HepG2 (cell line): Measurements from ENCODE around the gene TPX2. TPM values are rescaled to one million over a fixed set of nuclear protein-coding genes. Genes with fewer than 3 reads are reported as not detected.

Experiments
- ASH2L ChIP-seq: fragments of 300-600, 200-600 bp; sonication (generic); IDR thresholded peaks from 2 replicates; pipeline ENCODE4 v1.7.0; 2017; ENCODE audit warnings: low read depth, mild to moderate bottlenecking, moderate library complexity, mixed read lengths, low read length; ENCODE audit not compliant: insufficient read length
- KIAA2018 ChIP-seq: sonication (generic); formaldehyde crosslinking; IDR thresholded peaks from 2 replicates; pipeline ENCODE4 v1.5.0; 2020; ENCODE audit warnings: mild to moderate bottlenecking, missing genetic modification reagents, borderline replicate concordance
- NR1H2 ChIP-seq: sonication (generic); formaldehyde crosslinking; IDR thresholded peaks from 2 replicates; pipeline ENCODE4 v1.8.1; 2022; ENCODE audit warnings: low read depth, missing genetic modification reagents, borderline replicate concordance
- RFX1 ChIP-seq: fragments of 450-650 bp; IDR thresholded peaks from 2 replicates; pipeline ENCODE4 v1.6.1; 2017
- SALL1 ChIP-seq: sonication (generic); formaldehyde crosslinking; IDR thresholded peaks from 2 replicates; pipeline ENCODE4 v1.8.0; 2022; ENCODE audit warnings: mild to moderate bottlenecking, missing genetic modification reagents
- SMAD1 ChIP-seq: sonication (generic); formaldehyde crosslinking; IDR thresholded peaks from 2 replicates; pipeline ENCODE4 v1.4.0; 2020; ENCODE audit warnings: missing genetic modification reagents, low read depth, mild to moderate bottlenecking, borderline replicate concordance
- ZNF468 ChIP-seq: sonication (generic); formaldehyde crosslinking; IDR thresholded peaks from 2 replicates; pipeline ENCODE4 v1.8.0; 2022; ENCODE audit warnings: mild to moderate bottlenecking, moderate library complexity, missing genetic modification reagents
- ZNF616 ChIP-seq: sonication (generic); formaldehyde crosslinking; IDR thresholded peaks from 2 replicates; pipeline ENCODE4 v1.5.0; 2020; ENCODE audit warnings: low read depth, mild to moderate bottlenecking, missing genetic modification reagents
- polyA plus RNA-seq, 8 experiments: library from polyadenylated mRNA; depleted of rRNA in 3 of 8; stranded (reverse) in 7 of 8; unstranded in 1 of 8; fragments of >200 nt; fragmentation: Illumina TruSeq in 4 of 8; extraction: Trizol in 4 of 8; gene quantifications; 2 replicates each; pipeline versions ENCODE4 v1.2.1 to v1.2.3, GENCODE V29; 2011 to 2016; ENCODE audit warnings: low read depth in 4 of 8, missing spikeins in 1 of 8, mixed read lengths in 1 of 8; ENCODE audit not compliant: insufficient read depth in 1 of 8
- total RNA-seq, 5 experiments: library from RNA; depleted of rRNA; stranded (reverse); fragments of >200 nt; fragmentation: Illumina TruSeq; extraction: Trizol; gene quantifications; 2 replicates each; pipeline ENCODE4 v1.2.3, GENCODE V29; 2016; ENCODE audit warnings: low read depth in 1 of 5
- TF ChIP-seq, protein P1 (sequence below): sonication (generic); formaldehyde crosslinking; IDR thresholded peaks from 2 replicates; pipeline ENCODE4 v1.4.0; 2020; ENCODE audit warnings: mild to moderate bottlenecking, low read depth, missing genetic modification reagents
- TF ChIP-seq, protein P2 (sequence below): sonication (generic); formaldehyde crosslinking; IDR thresholded peaks from 2 replicates; pipeline ENCODE4; 2020; ENCODE audit warnings: missing genetic modification reagents, mild to moderate bottlenecking, borderline replicate concordance

Gene TPX2
- total and polyA plus RNA-seq, 2 of the 13 experiments (the other 11 are each of a cell fraction or from before 2014, with no cell fraction given), result 34.3 to 124 TPM

DNA sequence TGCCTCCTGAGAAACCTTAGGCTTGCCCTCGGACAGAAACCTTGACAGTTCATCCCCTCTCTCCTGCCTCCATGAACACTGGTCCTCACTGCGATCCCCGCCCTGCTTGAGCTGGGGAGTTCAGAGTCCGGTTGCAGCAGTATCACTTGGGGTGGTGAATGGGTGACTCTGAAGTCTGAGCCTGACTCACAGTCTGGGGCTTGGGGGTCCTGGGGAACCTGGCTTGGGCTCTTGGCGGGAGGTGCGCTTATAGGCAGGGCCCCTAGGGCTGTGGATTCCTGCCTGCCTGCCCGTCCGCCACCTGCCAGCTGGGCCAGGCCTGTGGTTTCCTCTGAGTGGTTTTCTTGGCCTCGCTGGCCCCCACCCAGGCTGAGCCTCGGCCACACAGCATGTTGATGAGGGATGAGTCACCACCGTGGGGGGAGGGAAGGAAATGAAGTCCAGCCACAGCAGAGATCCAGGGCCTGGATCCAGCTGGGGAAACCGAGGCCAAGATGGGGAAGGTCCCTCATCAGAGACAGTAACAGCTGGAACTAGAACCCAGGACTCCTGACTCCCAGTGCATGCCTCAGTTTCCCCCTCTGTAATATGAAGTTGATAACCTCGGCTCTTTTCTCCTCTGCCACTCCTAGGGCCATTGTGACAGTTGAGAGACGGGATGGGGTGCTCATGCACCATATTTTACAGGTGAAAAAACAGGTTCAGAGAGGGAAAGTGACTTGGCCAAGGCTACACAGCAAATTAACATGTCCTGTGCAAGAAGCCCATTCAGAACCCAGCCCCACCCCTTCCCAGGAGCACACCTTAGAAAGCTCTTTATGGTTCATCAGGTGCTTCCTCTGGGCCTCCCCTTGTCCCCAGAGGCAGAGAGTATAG, 97.1 kb downstream of the TPX2 start (continued):
- TF ChIP-seq KIAA2018 (CRISPR knock-in tag) (no peak), RFX1 (no peak), SMAD1 (CRISPR knock-in tag) (no peak), SALL1 (0 out of 2 replicates have a peak, but pooled peaks have one; percentile 39), ASH2L (peak; percentile 55), ZNF616 (CRISPR knock-in tag) (no peak), NR1H2 (CRISPR knock-in tag) (no peak), ZNF468 (CRISPR knock-in tag) (no peak)
- TF ChIP-seq, protein P1, sequence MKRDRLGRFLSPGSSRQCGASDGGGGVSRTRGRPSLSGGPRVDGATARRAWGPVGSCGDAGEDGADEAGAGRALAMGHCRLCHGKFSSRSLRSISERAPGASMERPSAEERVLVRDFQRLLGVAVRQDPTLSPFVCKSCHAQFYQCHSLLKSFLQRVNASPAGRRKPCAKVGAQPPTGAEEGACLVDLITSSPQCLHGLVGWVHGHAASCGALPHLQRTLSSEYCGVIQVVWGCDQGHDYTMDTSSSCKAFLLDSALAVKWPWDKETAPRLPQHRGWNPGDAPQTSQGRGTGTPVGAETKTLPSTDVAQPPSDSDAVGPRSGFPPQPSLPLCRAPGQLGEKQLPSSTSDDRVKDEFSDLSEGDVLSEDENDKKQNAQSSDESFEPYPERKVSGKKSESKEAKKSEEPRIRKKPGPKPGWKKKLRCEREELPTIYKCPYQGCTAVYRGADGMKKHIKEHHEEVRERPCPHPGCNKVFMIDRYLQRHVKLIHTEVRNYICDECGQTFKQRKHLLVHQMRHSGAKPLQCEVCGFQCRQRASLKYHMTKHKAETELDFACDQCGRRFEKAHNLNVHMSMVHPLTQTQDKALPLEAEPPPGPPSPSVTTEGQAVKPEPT (CRISPR knock-in tag), result no peak
- TF ChIP-seq, protein P2, sequence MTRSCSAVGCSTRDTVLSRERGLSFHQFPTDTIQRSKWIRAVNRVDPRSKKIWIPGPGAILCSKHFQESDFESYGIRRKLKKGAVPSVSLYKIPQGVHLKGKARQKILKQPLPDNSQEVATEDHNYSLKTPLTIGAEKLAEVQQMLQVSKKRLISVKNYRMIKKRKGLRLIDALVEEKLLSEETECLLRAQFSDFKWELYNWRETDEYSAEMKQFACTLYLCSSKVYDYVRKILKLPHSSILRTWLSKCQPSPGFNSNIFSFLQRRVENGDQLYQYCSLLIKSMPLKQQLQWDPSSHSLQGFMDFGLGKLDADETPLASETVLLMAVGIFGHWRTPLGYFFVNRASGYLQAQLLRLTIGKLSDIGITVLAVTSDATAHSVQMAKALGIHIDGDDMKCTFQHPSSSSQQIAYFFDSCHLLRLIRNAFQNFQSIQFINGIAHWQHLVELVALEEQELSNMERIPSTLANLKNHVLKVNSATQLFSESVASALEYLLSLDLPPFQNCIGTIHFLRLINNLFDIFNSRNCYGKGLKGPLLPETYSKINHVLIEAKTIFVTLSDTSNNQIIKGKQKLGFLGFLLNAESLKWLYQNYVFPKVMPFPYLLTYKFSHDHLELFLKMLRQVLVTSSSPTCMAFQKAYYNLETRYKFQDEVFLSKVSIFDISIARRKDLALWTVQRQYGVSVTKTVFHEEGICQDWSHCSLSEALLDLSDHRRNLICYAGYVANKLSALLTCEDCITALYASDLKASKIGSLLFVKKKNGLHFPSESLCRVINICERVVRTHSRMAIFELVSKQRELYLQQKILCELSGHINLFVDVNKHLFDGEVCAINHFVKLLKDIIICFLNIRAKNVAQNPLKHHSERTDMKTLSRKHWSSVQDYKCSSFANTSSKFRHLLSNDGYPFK (CRISPR knock-in tag), result peak; percentile 35; the same call in 1 of the 2 replicates
